Mammary epithelial cell (primary cell): ENCODE data around the gene PRR19.
"Not testable (repeated sequence)": the region's sequence is repeated elsewhere in the genome, so short reads cannot be mapped to it uniquely, and the experiment has no call there.

Experiments
- EZH2 ChIP-seq: IDR thresholded peaks from 2 replicates; pipeline ENCODE4 v1.6.1; 2012; ENCODE audit warnings: low read length, inconsistent platforms, borderline replicate concordance
- TF ChIP-seq, protein P1 (sequence below), 2 donors: IDR thresholded peaks in 1 of 2; conservative IDR thresholded peaks in 1 of 2; 2 replicates each; pipeline ENCODE4 v1.5.1; 2011 to 2012; ENCODE audit warnings: inconsistent platforms in 2 of 2, low read length in 2 of 2, mild to moderate bottlenecking in 2 of 2, control low read depth in 1 of 2, low read depth in 1 of 2; ENCODE audit not compliant: insufficient read depth in 1 of 2; ENCODE audit errors: extremely low read depth in 1 of 2

GRCh38 chr19:42266105-42266504 lies 35.8 kb upstream of the PRR19 start:
- TF ChIP-seq, protein P1, sequence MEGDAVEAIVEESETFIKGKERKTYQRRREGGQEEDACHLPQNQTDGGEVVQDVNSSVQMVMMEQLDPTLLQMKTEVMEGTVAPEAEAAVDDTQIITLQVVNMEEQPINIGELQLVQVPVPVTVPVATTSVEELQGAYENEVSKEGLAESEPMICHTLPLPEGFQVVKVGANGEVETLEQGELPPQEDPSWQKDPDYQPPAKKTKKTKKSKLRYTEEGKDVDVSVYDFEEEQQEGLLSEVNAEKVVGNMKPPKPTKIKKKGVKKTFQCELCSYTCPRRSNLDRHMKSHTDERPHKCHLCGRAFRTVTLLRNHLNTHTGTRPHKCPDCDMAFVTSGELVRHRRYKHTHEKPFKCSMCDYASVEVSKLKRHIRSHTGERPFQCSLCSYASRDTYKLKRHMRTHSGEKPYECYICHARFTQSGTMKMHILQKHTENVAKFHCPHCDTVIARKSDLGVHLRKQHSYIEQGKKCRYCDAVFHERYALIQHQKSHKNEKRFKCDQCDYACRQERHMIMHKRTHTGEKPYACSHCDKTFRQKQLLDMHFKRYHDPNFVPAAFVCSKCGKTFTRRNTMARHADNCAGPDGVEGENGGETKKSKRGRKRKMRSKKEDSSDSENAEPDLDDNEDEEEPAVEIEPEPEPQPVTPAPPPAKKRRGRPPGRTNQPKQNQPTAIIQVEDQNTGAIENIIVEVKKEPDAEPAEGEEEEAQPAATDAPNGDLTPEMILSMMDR (conservative IDR thresholded peaks at IDR 0.05 in 1 of 2, IDR thresholded peaks at IDR 0.05 in 1 of 2; ENCODE audit: extremely low read depth in 1 of 2, insufficient read depth in 1 of 2, low read depth in 1 of 2, low read length in 2 of 2), result not testable (repeated sequence)
- TF ChIP-seq EZH2, result not testable (repeated sequence)
